IgD-negative memory B cell (primary cell): Measurements from ENCODE around the gene TBX6. TPM values are rescaled to one million over a fixed set of nuclear protein-coding genes. Genes with fewer than 3 reads are reported as not detected.
"Not testable (repeated sequence)": the region's sequence is repeated elsewhere in the genome, so short reads cannot be mapped to it uniquely, and the experiment has no call there.

Source experiments
- H3K27ac Mint-ChIP-seq, 3 donors: one replicate each; pipeline ENCODE4 v1.8.0; 2020 to 2022; ENCODE audit warnings: mild to moderate bottlenecking in 3 of 3, mixed read lengths in 3 of 3, moderate library complexity in 1 of 3
- H3K27me3 Mint-ChIP-seq: one replicate; pipeline ENCODE4 v1.8.0; 2021; ENCODE audit warnings: mixed read lengths
- H3K36me3 Mint-ChIP-seq: one replicate; pipeline ENCODE4 v1.8.0; 2020; ENCODE audit warnings: mild to moderate bottlenecking, mixed read lengths
- H3K4me1 Mint-ChIP-seq, 3 donors: one replicate each; pipeline ENCODE4 v1.8.0; 2020 to 2022; ENCODE audit warnings: mixed read lengths in 3 of 3, mild to moderate bottlenecking in 1 of 3
- H3K4me3 Mint-ChIP-seq, 4 donors: one replicate each; pipeline ENCODE4 v1.8.0; 2020 to 2022; ENCODE audit warnings: mild to moderate bottlenecking in 4 of 4, mixed read lengths in 4 of 4, moderate library complexity in 3 of 4
- H3K9me3 Mint-ChIP-seq, 3 donors: one replicate each; pipeline ENCODE4 v1.8.0; 2020 to 2021; ENCODE audit warnings: mixed read lengths in 3 of 3, mild to moderate bottlenecking in 1 of 3
- polyA plus RNA-seq: library from polyadenylated mRNA; unstranded; fragments of 300-500 nt; fragmentation: Illumina TruSeq; gene quantifications from one replicate; pipeline ENCODE4 v1.2.3, GENCODE V29; 2021

TBX6 gene
- polyA plus RNA-seq, 1 donor from 2014 or later, result not detected

DNA sequence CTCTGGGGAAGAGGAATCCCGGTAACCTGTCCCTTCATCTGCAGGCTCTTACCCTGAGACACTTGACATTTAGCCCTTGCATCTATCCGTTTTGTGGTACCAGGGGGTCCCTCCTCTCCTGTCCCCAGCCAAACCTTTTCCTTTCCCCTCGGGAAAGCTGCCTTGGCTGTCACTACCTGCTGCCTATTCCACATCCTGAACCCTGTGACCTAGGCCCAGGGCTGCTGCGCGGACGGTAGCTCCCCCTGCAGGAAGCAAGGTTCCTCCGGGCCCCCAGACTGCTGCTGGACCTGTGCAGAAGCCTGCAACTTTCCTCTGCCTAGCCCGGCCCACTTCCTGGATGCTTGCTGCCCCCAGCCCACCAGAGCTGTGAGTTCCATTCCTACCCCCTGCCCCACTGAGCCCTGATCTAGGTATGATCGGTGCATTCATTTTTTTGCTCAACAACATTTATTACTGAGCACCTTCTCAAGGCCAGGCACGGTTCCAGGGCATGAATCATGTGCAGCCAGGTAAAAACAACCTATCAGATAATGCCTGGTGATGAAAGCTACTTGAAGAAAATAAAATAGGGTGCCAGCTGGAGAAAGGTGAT is 36.7 kb downstream of the TBX6 start:
- peaks cover 3% of the 10 kb centered on the region for H3K27me3 Mint-ChIP-seq
- H3K9me3 Mint-ChIP-seq, result no peaks in the 10 kb centered on the region
- H3K4me1 Mint-ChIP-seq, result peaks cover 7 to 9% (median 7%) of the 10 kb centered on the region in 3 donors
- H3K4me3 Mint-ChIP-seq, result peak overlapping the region in 2 of 4 donors; percentile 68 to 88
- H3K36me3 Mint-ChIP-seq, result peaks cover 2% of the 10 kb centered on the region
- H3K27ac Mint-ChIP-seq, result peak overlapping the region in 2 of 3 donors; percentile 31 to 98

DNA sequence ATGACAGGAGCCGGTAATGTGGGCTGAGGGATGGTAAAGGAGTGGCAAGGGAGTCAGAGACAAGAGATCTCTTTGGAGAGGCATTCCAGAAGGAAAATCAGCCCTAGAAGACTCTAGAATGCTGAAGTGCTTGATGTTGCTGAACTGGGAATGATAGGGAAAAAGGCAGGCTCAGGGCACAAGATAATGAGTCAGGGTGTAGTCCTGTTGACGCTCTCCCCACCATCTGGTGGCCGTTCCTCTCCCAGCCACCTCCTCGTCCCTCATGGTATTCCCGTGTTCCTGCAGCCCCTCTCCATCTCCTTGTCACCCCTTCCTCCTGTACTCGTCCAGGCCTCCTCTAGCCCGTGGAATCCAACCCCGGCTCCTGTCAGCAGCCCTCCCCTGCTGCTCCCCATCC is 37.3 kb downstream of the TBX6 start:
- Mint-ChIP-seq H3K4me3 (peak overlapping the region in 2 of 4 donors; percentile 77 to 88), H3K9me3 (no peaks in the 10 kb centered on the region), H3K4me1 (peaks cover 7 to 9% (median 7%) of the 10 kb centered on the region in 3 donors), H3K27ac (peak overlapping the region; percentile 31 to 98 (median 82)), H3K36me3 (peaks cover 2% of the 10 kb centered on the region), H3K27me3 (peaks cover 3% of the 10 kb centered on the region)

DNA sequence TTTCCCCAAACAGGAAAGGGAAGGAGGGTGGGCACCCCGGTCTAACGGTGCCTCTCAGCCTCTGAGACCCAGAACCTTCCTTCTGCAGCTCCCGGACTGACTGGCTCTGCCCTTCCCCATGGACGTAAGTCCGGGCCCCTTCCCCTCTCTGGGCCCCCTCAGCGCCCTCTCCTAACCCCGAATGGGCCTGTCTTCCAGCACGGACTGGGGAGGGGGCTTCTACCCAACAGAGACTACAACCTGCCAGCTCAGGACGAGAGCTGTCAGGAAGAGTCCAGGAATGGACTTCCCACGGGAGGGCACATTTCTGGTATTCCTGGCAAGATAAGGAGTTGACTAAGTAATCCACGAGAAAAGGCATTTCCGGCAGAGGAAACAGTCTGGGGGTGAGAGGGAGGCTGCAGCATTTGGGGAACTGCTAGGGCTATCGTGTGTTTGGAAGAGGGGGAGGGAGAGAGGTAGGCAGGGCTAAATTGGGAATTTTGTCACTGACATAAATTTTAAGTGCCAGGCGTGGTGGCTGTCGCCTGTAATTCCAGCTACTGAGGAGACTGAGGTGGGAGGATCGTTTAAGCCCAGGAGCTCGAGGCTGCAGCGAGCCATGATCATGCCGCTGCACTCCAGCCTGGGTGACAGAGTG is 38.2 kb downstream of the TBX6 start:
- peak overlapping the region; percentile 61 to 91 (median 87) for H3K4me3 Mint-ChIP-seq
- no peaks in the 10 kb centered on the region for H3K9me3 Mint-ChIP-seq
- H3K36me3 Mint-ChIP-seq, result peaks cover 3% of the 10 kb centered on the region
- peak overlapping the region; percentile 55 to 98 (median 96) for H3K27ac Mint-ChIP-seq
- H3K27me3 Mint-ChIP-seq, result peaks cover 3% of the 10 kb centered on the region
- H3K4me1 Mint-ChIP-seq, result peaks cover 7 to 9% (median 7%) of the 10 kb centered on the region in 3 donors

DNA sequence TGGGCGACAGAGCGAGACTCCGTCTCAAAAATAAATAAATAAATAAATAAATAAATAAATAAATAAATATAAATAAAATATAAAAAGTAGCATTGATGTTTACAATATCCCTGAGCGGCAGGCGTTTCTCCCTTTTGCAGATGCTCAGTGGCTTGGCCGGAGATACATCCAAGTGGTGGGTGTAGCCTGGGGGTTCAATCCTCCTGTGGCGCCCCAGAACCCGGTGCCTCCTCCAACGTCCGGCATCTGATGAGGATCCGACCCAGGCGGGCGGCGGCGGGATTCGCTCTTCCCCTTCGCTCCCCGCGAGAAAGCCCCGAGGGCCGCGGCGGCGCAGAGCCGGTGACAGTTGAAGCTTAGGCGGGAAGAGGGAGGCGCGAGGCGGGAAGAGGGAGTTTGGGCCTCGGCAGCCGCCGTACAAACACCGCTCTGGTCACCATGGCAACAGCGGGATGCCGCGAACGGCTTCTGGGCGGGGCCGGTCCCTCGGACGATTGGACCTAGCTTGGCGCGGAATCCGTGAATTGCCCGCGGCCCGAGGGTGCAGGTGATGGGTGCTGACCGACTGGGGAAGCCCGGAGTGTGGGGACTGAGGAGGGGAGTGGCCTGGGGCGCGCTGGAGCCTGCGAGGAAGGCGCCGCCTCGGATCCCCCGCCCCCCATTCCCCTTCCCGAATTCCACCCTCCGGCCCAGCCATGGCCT is 38.9 kb downstream of the TBX6 start:
- Mint-ChIP-seq H3K4me1 (peaks cover 7 to 9% (median 7%) of the 10 kb centered on the region in 3 donors), H3K27me3 (peaks cover 3% of the 10 kb centered on the region), H3K27ac (peak overlapping the region; percentile 96 to 98 (median 97)), H3K4me3 (peak overlapping the region; percentile 86 to 96 (median 89)), H3K9me3 (no peaks in the 10 kb centered on the region), H3K36me3 (peaks cover 3% of the 10 kb centered on the region)

DNA sequence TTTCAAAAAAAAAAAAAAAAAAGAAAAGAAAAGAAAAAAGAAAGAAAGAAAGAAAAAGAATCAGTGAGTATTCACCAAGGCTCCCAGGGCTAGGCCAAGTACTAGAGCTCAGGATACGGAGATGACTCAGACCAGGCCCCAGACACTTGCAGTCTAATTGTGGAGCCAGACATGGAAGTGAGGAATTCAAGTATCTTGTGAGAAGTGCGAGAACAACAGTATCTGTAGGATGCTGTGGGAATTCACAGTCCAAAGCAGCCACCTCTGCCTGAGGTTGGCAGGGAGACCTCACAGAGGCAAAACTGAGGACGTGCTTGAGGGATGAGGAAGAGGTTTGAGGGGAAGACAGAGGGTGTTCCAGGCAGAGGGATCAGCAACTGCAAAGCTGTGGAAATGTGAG is 40.2 kb downstream of the TBX6 start:
- peaks cover 3% of the 10 kb centered on the region for H3K27me3 Mint-ChIP-seq
- H3K27ac Mint-ChIP-seq, result peak overlapping the region in 1 of 3 donors; percentile 98
- peaks cover 3% of the 10 kb centered on the region for H3K36me3 Mint-ChIP-seq
- peak overlapping the region; percentile 1 to 80 (median 36) for H3K4me3 Mint-ChIP-seq
- no peaks in the 10 kb centered on the region for H3K9me3 Mint-ChIP-seq
- H3K4me1 Mint-ChIP-seq, result peaks cover 7 to 9% (median 7%) of the 10 kb centered on the region in 3 donors

DNA sequence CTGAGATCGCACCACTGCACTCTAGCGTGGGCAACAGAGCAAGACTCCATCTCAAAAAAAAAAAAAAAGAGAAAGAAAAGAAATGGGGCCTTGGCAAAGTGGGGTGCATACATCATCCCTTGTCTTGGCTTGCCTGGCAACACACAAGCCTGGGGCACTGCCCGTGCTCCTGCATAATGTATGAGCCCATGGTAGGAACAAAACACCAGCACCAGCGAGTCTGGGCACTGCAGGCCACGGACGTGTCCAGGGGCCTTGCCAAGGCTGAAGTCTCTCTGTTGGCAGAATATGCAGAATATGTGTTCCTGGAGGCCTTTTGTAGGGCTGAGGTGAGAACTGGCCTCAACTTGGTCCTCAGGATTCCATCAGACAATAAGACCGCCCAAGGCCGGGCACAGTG is 41.9 kb downstream of the TBX6 start:
- H3K27me3 Mint-ChIP-seq, result peaks cover 3% of the 10 kb centered on the region
- peaks cover 3% of the 10 kb centered on the region for H3K36me3 Mint-ChIP-seq
- H3K9me3 Mint-ChIP-seq, result no peaks in the 10 kb centered on the region
- H3K27ac Mint-ChIP-seq, result peak overlapping the region; percentile 31 to 99 (median 33)
- H3K4me1 Mint-ChIP-seq, result peaks cover 7 to 9% (median 7%) of the 10 kb centered on the region in 3 donors
- peak overlapping the region in 1 of 4 donors; percentile 85 for H3K4me3 Mint-ChIP-seq

DNA sequence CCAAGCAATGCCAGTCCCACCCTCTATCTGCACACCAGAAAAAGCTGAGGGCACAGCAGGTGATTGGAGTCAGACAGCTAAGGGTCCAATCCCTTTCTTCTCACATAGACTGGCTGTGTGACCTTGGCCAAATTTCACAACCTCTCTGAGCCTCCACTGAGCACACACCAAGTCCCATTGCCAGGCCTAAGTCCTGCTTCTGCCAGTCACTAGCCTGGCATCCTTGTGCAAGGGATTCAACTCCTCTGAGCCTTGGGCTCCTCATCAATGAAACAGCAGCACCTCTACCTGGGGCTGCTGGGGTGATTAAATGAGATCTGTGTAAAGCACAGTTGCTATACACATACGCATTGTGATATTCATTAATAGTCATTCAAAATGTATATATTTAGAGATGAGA is 45.1 kb downstream of the TBX6 start:
- Mint-ChIP-seq H3K27me3 (peaks cover 2% of the 10 kb centered on the region), H3K27ac (no peak overlapping the region), H3K4me1 (peaks cover 0 to 6% (median 2%) of the 10 kb centered on the region in 3 donors), H3K9me3 (no peaks in the 10 kb centered on the region), H3K4me3 (peak overlapping the region in 1 of 4 donors; percentile 47), H3K36me3 (peaks cover 3% of the 10 kb centered on the region)

DNA sequence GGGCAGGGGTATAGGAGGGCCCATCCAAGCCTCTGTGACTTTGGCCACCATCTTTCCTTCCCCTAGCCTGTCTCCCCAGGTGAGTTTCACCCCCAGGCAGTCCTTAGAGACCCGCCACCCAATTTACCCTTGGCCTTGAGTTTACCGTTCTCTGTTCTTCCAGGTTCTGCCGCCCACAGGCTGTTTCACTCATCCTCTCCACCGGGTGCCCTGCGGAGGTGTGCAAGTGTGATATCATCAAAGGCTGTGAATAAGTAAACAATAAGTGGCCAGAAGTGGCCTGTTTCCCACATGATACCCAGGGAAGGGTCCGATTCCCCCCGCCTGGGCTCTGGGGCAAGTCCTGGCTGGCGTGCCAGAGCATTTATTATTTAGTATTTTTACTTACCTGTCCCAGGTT is 45.5 kb downstream of the TBX6 start:
- no peak overlapping the region for H3K27ac Mint-ChIP-seq
- peaks cover 2% of the 10 kb centered on the region for H3K36me3 Mint-ChIP-seq
- no peaks in the 10 kb centered on the region for H3K9me3 Mint-ChIP-seq
- peaks cover 0 to 6% (median 0%) of the 10 kb centered on the region in 3 donors for H3K4me1 Mint-ChIP-seq
- peaks cover 2% of the 10 kb centered on the region for H3K27me3 Mint-ChIP-seq
- no peak overlapping the region for H3K4me3 Mint-ChIP-seq

DNA sequence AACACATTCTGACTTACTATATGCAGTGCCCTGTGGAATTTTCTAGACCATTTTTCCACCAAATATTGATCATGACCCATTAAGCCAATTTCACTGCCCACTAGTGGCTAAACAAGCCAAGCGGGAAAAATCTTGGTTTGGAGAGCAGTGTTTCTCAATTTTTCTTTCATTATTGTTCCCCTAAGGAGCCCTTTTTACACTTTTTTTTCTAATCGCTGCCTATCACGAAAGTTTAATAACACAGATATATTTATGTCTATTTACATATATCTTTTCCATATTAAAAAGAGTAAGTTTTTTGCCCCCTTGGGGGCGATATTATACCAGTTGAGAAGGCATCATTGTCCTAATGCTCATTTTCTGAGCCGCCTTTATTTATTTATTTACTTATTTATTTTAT is 49.9 kb downstream of the TBX6 start:
- no peak overlapping the region for H3K27ac Mint-ChIP-seq
- H3K4me3 Mint-ChIP-seq, result no peak overlapping the region
- peaks cover 7% of the 10 kb centered on the region for H3K27me3 Mint-ChIP-seq
- H3K9me3 Mint-ChIP-seq, result no peaks in the 10 kb centered on the region
- peaks cover 3 to 5% (median 4%) of the 10 kb centered on the region in 3 donors for H3K4me1 Mint-ChIP-seq
- peaks cover 2% of the 10 kb centered on the region for H3K36me3 Mint-ChIP-seq

DNA sequence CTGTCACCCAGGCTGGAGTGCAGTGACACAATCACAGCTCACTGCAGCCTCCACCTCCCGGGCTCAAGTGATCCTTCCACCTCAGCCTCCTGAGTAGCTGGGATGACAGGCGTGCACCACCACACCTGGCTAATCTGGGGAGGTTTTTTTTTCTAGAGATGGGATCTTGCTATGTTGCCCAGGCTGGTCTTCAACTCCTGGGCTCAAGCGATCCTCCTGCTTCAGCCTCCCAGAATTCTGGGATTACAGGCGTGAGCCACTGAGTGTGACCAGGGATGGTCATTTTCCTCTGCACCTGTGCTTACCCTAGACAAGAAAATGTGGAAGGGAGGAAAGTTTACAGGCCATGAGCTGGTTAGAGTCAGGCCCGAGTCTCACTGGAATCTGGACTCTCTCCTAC is 51.0 kb downstream of the TBX6 start:
- H3K4me3 Mint-ChIP-seq, H3K9me3 Mint-ChIP-seq, H3K4me1 Mint-ChIP-seq, H3K36me3 Mint-ChIP-seq, H3K27ac Mint-ChIP-seq: not testable (repeated sequence)
- peaks cover 15% of the 10 kb centered on the region for H3K27me3 Mint-ChIP-seq

DNA sequence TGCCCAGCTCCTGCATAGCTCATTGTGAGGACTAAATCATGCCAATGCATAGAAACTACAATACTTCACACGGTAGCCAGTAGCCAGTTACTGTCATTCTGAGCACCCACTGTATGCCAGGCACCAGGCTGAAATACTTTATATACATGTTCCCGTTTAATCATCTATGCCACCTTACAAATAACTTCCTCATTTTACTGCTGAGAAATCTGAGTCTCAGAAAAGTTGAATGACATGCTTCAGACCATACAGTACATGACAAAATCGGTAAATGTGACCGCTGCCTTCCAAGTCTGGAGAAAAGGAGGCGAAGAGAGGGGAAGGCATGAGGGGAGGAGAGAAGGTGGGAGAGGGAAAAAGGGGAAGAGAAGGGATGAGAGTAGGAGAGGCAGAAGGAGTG is 51.5 kb downstream of the TBX6 start:
- H3K27me3 Mint-ChIP-seq, result peaks cover 19% of the 10 kb centered on the region
- H3K27ac Mint-ChIP-seq, result no peak overlapping the region
- peaks cover 3 to 5% (median 4%) of the 10 kb centered on the region in 3 donors for H3K4me1 Mint-ChIP-seq
- H3K36me3 Mint-ChIP-seq, result peaks cover 2% of the 10 kb centered on the region
- no peaks in the 10 kb centered on the region for H3K9me3 Mint-ChIP-seq
- H3K4me3 Mint-ChIP-seq, result no peak overlapping the region

Other genes with a start within 250 kb of the TBX6 start
- 73.8 TPM for gene CDIPT, start 228.7 kb downstream of the TBX6 start, polyA plus RNA-seq
- gene SEZ6L2, start 192.4 kb downstream of the TBX6 start, polyA plus RNA-seq, result not detected
- gene ASPHD1, start 191.4 kb downstream of the TBX6 start, polyA plus RNA-seq, result not detected
- gene KCTD13, start 165.7 kb downstream of the TBX6 start, polyA plus RNA-seq, result 19.2 TPM
- gene TMEM219, start 129.8 kb downstream of the TBX6 start, polyA plus RNA-seq, result 171 TPM
- gene TAOK2, start 118.1 kb downstream of the TBX6 start, polyA plus RNA-seq, result 7.6 TPM
- gene HIRIP3, start 96.3 kb downstream of the TBX6 start, polyA plus RNA-seq, result 21.0 TPM
- 6.0 TPM for gene INO80E, start 95.7 kb downstream of the TBX6 start, polyA plus RNA-seq
- not detected for gene DOC2A, start 80.9 kb downstream of the TBX6 start, polyA plus RNA-seq
- gene C16orf92, start 68.7 kb downstream of the TBX6 start, polyA plus RNA-seq, result not detected
- not detected for gene TLCD3B, start 60.7 kb downstream of the TBX6 start, polyA plus RNA-seq
- gene ALDOA, start 26.2 kb downstream of the TBX6 start, polyA plus RNA-seq, result 884 TPM
- gene PPP4C, start 15.9 kb downstream of the TBX6 start, polyA plus RNA-seq, result 187 TPM
- gene YPEL3, start 4.3 kb upstream of the TBX6 start, polyA plus RNA-seq, result 362 TPM
- gene GDPD3, start 21.6 kb upstream of the TBX6 start, polyA plus RNA-seq, result not detected
- gene MAPK3, start 31.3 kb upstream of the TBX6 start, polyA plus RNA-seq, result 8.6 TPM
- 1,353 TPM for gene CORO1A, start 91.7 kb upstream of the TBX6 start, polyA plus RNA-seq
- 264 TPM for gene BOLA2B, start 101.7 kb upstream of the TBX6 start, polyA plus RNA-seq
- gene SLX1A, start 102.0 kb upstream of the TBX6 start, polyA plus RNA-seq, result 83.5 TPM
- gene SULT1A3, start 107.3 kb upstream of the TBX6 start, polyA plus RNA-seq, result 1.9 TPM
- 1.3 TPM for gene NPIPB13, start 156.6 kb upstream of the TBX6 start, polyA plus RNA-seq